Nephron progenitor cell (in vitro differentiated cells): ENCODE measurements around the gene OSBPL5.

Experiments
- DNase-seq: peaks from one replicate; pipeline ENCODE4 v3.0.0; 2021
- H3K27ac Mint-ChIP-seq: 2 replicates; pipeline ENCODE4 v1.8.0; 2021; ENCODE audit warnings: mild to moderate bottlenecking, moderate library complexity, mixed read lengths
- H3K27me3 Mint-ChIP-seq: 2 replicates; pipeline ENCODE4 v1.8.0; 2021; ENCODE audit warnings: mild to moderate bottlenecking, low read depth, mixed read lengths; ENCODE audit not compliant: poor library complexity
- H3K36me3 Mint-ChIP-seq: 2 replicates; pipeline ENCODE4 v1.8.0; 2021; ENCODE audit warnings: low read depth, mixed read lengths
- H3K4me1 Mint-ChIP-seq: 2 replicates; pipeline ENCODE4 v1.8.0; 2021; ENCODE audit warnings: mixed read lengths
- H3K4me3 Mint-ChIP-seq: 2 replicates; pipeline ENCODE4 v1.8.0; 2021; ENCODE audit warnings: mild to moderate bottlenecking, moderate library complexity, mixed read lengths
- H3K9me3 Mint-ChIP-seq: 2 replicates; pipeline ENCODE4 v1.8.0; 2021; ENCODE audit warnings: mild to moderate bottlenecking, moderate library complexity, mixed read lengths
- CTCF ChIP-seq: fragments of 200-600 bp; sonication (generic); IDR thresholded peaks from 2 replicates; pipeline ENCODE4 v1.5.0; 2021; ENCODE audit warnings: antibody characterized with exemption

OSBPL5 gene

GRCh38 chr11:3158821-3159220 lies 6.3 kb downstream of the OSBPL5 start:
- H3K4me1 Mint-ChIP-seq = peaks cover 96% of the 10 kb centered on the region
- no peak overlapping the region for H3K27ac Mint-ChIP-seq

GRCh38 chr11:3158131-3158591 lies 6.9 kb downstream of the OSBPL5 start:
- Mint-ChIP-seq H3K4me1 (peaks cover 96% of the 10 kb centered on the region), H3K4me3 (peak overlapping the region; percentile 71), H3K9me3 (no peaks in the 10 kb centered on the region), H3K27ac (no peak overlapping the region), H3K36me3 (no peaks in the 10 kb centered on the region), H3K27me3 (peaks cover 5% of the 10 kb centered on the region)
- no peak for TF ChIP-seq CTCF
- no peak for DNase-seq

More at GRCh38 chr11:3158821-3159220, 6.3 kb downstream of the OSBPL5 start:
- no peaks in the 10 kb centered on the region for H3K36me3 Mint-ChIP-seq
- H3K9me3 Mint-ChIP-seq = no peaks in the 10 kb centered on the region
- no peak for DNase-seq
- H3K27me3 Mint-ChIP-seq = peaks cover 5% of the 10 kb centered on the region
- no peak for TF ChIP-seq CTCF
- H3K4me3 Mint-ChIP-seq = peak overlapping the region; percentile 71

- no peak overlapping the region for H3K27ac Mint-ChIP-seq
- H3K4me1 Mint-ChIP-seq = peaks cover 96% of the 10 kb centered on the region
- no peaks in the 10 kb centered on the region for H3K36me3 Mint-ChIP-seq
- no peak for TF ChIP-seq CTCF
- H3K4me3 Mint-ChIP-seq = peak overlapping the region; percentile 48
- DNase-seq = peak; percentile 0
- peaks cover 5% of the 10 kb centered on the region for H3K27me3 Mint-ChIP-seq
- no peaks in the 10 kb centered on the region for H3K9me3 Mint-ChIP-seq
Measured at GRCh38 chr11:3157381-3158130, 7.6 kb downstream of the OSBPL5 start.

- H3K36me3 Mint-ChIP-seq = peaks cover 4% of the 10 kb centered on the region
- no peak overlapping the region for H3K27ac Mint-ChIP-seq
- peak overlapping the region; percentile 48 for H3K4me3 Mint-ChIP-seq
- H3K9me3 Mint-ChIP-seq = no peaks in the 10 kb centered on the region
- peaks cover 5% of the 10 kb centered on the region for H3K27me3 Mint-ChIP-seq
- DNase-seq = no peak
- H3K4me1 Mint-ChIP-seq = peaks cover 96% of the 10 kb centered on the region
- TF ChIP-seq CTCF = no peak
Measured at GRCh38 chr11:3156661-3157311, 8.3 kb downstream of the OSBPL5 start.

GRCh38 chr11:3156282-3156660 lies 8.8 kb downstream of the OSBPL5 start:
- peak overlapping the region; percentile 78 for H3K27ac Mint-ChIP-seq
- H3K4me1 Mint-ChIP-seq = peaks cover 95% of the 10 kb centered on the region
- peaks cover 5% of the 10 kb centered on the region for H3K27me3 Mint-ChIP-seq

More at GRCh38 chr11:3156282-3156660, 8.8 kb downstream of the OSBPL5 start:
- peaks cover 4% of the 10 kb centered on the region for H3K36me3 Mint-ChIP-seq
- peak overlapping the region; percentile 19 for H3K4me3 Mint-ChIP-seq
- TF ChIP-seq CTCF = no peak
- H3K9me3 Mint-ChIP-seq = no peaks in the 10 kb centered on the region
- no peak for DNase-seq
